Endothelial cell of umbilical vein (primary cell): ENCODE data around the gene EBF4. TPM values are rescaled to one million over a fixed set of nuclear protein-coding genes. Genes with fewer than 3 reads are reported as not detected.

Source experiments
- BruUV-seq: library from RNA; stranded (reverse); fragments of 400-500 nt; replicated peaks from 2 replicates; lab custom pipeline; 2021; lab: Mats Ljungman, UMichigan
- CTCF ChIA-PET: fragments of 300-600, 350-600 bp; sonication (Branson Sonifier 250); formaldehyde crosslinking; loops from one replicate; lab custom pipeline; 2021; ENCODE audit warnings: antibody characterized with exemption, inconsistent platforms; lab: Charles Lee
- POLR2A ChIA-PET: fragments of 300-600, 350-600 bp; sonication (Branson Sonifier 250); formaldehyde crosslinking; loops from one replicate; lab custom pipeline; 2021; ENCODE audit warnings: antibody characterized with exemption, inconsistent platforms; lab: Charles Lee
- DNase-seq: peaks from one replicate; pipeline ENCODE4 v3.0.0-alpha.2; 2011; ENCODE audit warnings: low read depth, low spot score
- FAIRE-seq: peaks from 2 replicates; lab custom pipeline; 2011; peaks lifted over from hg19 to GRCh38; lab: Jason Lieb, UNC
- H2AFZ ChIP-seq: 2 replicates; pipeline ENCODE4 v1.6.0; 2012; ENCODE audit warnings: low read depth, low read length, control low read depth, inconsistent platforms
- H3K27ac ChIP-seq: 2 replicates; pipeline ENCODE4 v1.5.1; 2011; ENCODE audit warnings: low read depth, mild to moderate bottlenecking, control low read depth, low read length, moderate library complexity; ENCODE audit not compliant: insufficient read depth
- H3K27me3 ChIP-seq, 2 experiments: 2 replicates each; pipeline versions ENCODE4 v1.6.0 to v1.6.1; 2011; ENCODE audit warnings: low read length in 2 of 2, mixed read lengths in 1 of 2; ENCODE audit not compliant: control insufficient read depth in 2 of 2, insufficient read depth in 2 of 2
- H3K36me3 ChIP-seq, 2 experiments: 2 replicates in 1 of 2; 3 replicates in 1 of 2; pipeline ENCODE4 v1.5.1; 2011; ENCODE audit warnings: low read length in 2 of 2, mild to moderate bottlenecking in 1 of 2, moderate library complexity in 1 of 2; ENCODE audit not compliant: control insufficient read depth in 2 of 2, insufficient read depth in 2 of 2; ENCODE audit errors: extremely low read depth in 1 of 2
- H3K4me1 ChIP-seq: 3 replicates; pipeline ENCODE4 v1.5.1; 2011; ENCODE audit warnings: mild to moderate bottlenecking, low read length; ENCODE audit not compliant: control insufficient read depth, insufficient read depth; ENCODE audit errors: extremely low read depth
- H3K4me2 ChIP-seq: 2 replicates; pipeline ENCODE4 v1.6.1; 2011; ENCODE audit warnings: low read length, control low read depth, mixed read lengths; ENCODE audit not compliant: insufficient read depth
- H3K4me3 ChIP-seq, 3 experiments: fragments of 200-600 bp in 1 of 3; sonication (generic), shearing (Covaris generic) in 1 of 3; replicated peaks in 1 of 3; 2 replicates each; pipeline ENCODE4 v1.5.1; 2011 to 2016; ENCODE audit warnings: control low read depth in 3 of 3, low read length in 3 of 3, mild to moderate bottlenecking in 2 of 3, inconsistent platforms in 1 of 3, low read depth in 1 of 3, moderate library complexity in 1 of 3; ENCODE audit not compliant: insufficient read depth in 1 of 3
- H3K79me2 ChIP-seq: 2 replicates; pipeline ENCODE4 v1.6.0; 2012; ENCODE audit warnings: low read length, inconsistent platforms; ENCODE audit not compliant: control insufficient read depth, insufficient read depth
- H3K9ac ChIP-seq: replicated peaks from 2 replicates; pipeline ENCODE3; 2011; ENCODE audit warnings: low read length, control low read depth; ENCODE audit not compliant: insufficient read depth; ENCODE audit errors: extremely low read depth
- H3K9me1 ChIP-seq: replicated peaks from 3 replicates; pipeline ENCODE4 v1.6.0; 2011; ENCODE audit warnings: mild to moderate bottlenecking, low read length; ENCODE audit not compliant: control insufficient read depth, insufficient read depth; ENCODE audit errors: extremely low read depth
- H3K9me3 ChIP-seq: replicated peaks from 2 replicates; pipeline ENCODE4 v1.5.1; 2012; ENCODE audit warnings: low read length, inconsistent platforms; ENCODE audit not compliant: control insufficient read depth, insufficient read depth
- H4K20me1 ChIP-seq: replicated peaks from 2 replicates; pipeline ENCODE3; 2011; ENCODE audit warnings: mild to moderate bottlenecking, low read length; ENCODE audit not compliant: control insufficient read depth, insufficient read depth; ENCODE audit errors: extremely low read depth
- CTCF ChIP-seq, 2 donors: IDR thresholded peaks; 1 replicate in 1 of 2; 2 replicates in 1 of 2; pipeline ENCODE4 v1.5.1; 2011; ENCODE audit warnings: low read length in 2 of 2, mild to moderate bottlenecking in 2 of 2, moderate library complexity in 2 of 2, control low read depth in 1 of 2, inconsistent platforms in 1 of 2, low read depth in 1 of 2; ENCODE audit not compliant: insufficient read depth in 1 of 2; ENCODE audit errors: extremely low read depth in 1 of 2
- EZH2 ChIP-seq: IDR thresholded peaks from 2 replicates; pipeline ENCODE4 v1.6.1; 2012; ENCODE audit warnings: borderline replicate concordance, low read depth, mild to moderate bottlenecking, moderate library complexity, low read length, inconsistent platforms; ENCODE audit not compliant: severe bottlenecking
- FOS ChIP-seq: IDR thresholded peaks from 2 replicates; pipeline ENCODE4 v1.6.1; 2011; ENCODE audit warnings: mild to moderate bottlenecking, low read length, moderate library complexity, borderline replicate concordance; ENCODE audit not compliant: insufficient read depth
- GATA2 ChIP-seq: IDR thresholded peaks from 2 replicates; pipeline ENCODE4 v1.7.0; 2011; ENCODE audit warnings: low read depth, mild to moderate bottlenecking, moderate library complexity, mixed read lengths, low read length; ENCODE audit not compliant: insufficient read length, insufficient read depth
- JUN ChIP-seq: IDR thresholded peaks from 2 replicates; pipeline ENCODE4 v1.6.1; 2011; ENCODE audit warnings: borderline replicate concordance, low read depth; ENCODE audit not compliant: insufficient read length, insufficient read depth
- MAX ChIP-seq: IDR thresholded peaks from 2 replicates; pipeline ENCODE4 v1.6.1; 2011; ENCODE audit not compliant: insufficient read depth, insufficient read length
- MYC ChIP-seq: IDR thresholded peaks from one replicate; pipeline ENCODE4 v1.6.1; 2011; ENCODE audit warnings: mild to moderate bottlenecking, low read depth, low read length
- POLR2A ChIP-seq: IDR thresholded peaks from 2 replicates; pipeline ENCODE4 v1.6.1; 2012; ENCODE audit warnings: low read depth, mild to moderate bottlenecking, control low read depth, low read length
- POLR2AphosphoS5 ChIP-seq: IDR thresholded peaks from 2 replicates; pipeline ENCODE4 v1.6.1; 2012; ENCODE audit warnings: low read depth, mild to moderate bottlenecking, control low read depth, low read length, moderate library complexity; ENCODE audit not compliant: insufficient read depth
- dilution Hi-C: fragments of 300-500 bp; cut with MboI; formaldehyde crosslinking; loops from one replicate; pipeline ENCODE4 v1.15.0; 2019; ENCODE audit warnings: low sequenced_read_pairs; ENCODE audit not compliant: extremely low pct_ligation_motif_present
- intact Hi-C: fragments of 100-400 bp; cut with micrococcal nuclease; formaldehyde crosslinking; loops from one replicate; pipeline ENCODE4 v1.10.0; 2022
- polyA plus RNA-seq, 4 experiments: library from polyadenylated mRNA; depleted of rRNA in 3 of 4; stranded (reverse) in 3 of 4; unstranded in 1 of 4; fragments of >200 nt; gene quantifications; 2 replicates each; pipeline versions ENCODE4 v1.2.1 to v1.2.3, GENCODE V29; 2011 to 2012; ENCODE audit warnings: missing spikeins in 1 of 4
- total RNA-seq: library from RNA; stranded (reverse); gene quantifications from 2 replicates; pipeline ENCODE4 v1.2.3, GENCODE V29; 2021

EBF4 gene
- total and polyA plus RNA-seq, 2 donors (not counting 3 experiments of a cell fraction or from before 2014, with no cell fraction given) = 2.7 to 3.4 TPM

DNA sequence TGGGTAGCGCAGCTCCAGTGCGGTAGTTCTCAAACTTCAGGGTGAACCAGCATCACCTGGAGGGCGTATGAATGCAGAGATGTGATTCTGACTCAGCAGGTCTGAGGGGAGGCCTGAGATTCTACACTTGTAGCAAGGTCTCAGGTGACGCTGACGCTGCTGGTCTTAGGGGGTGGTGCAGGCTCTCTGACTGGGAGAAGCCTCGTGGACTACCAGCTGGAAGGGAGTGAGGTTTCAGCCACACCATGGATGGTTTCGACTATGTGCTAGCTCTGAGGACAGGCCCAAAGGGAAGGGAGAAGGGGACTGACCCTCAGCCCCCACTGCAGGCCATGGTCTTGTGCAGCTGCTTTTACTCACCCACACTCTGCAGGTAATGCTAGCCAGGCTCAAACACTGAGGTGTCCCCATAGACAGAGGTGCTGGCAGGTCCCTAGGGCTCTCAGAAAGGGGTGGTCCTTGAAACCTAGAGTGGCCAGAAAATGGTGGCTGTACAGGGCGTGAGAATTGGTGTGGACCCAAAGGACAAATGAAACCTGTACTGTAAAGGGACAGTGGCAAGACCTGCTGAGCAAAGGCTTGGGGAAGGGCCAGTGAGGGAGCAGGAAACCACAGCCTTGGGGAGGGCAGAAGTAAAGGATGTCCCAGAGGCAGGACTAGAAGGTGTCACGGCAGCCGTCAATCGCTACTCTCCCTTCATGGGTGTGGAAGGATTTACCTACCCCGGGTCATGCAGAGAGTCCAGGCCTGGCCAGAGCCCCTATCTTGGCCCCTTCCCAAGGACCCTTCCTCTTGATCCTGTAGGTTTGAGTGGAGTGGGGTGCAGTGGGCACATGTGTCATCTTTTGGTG is 52.7 kb downstream of the EBF4 start:
- Histone ChIP-seq H3K27ac (no peak overlapping the region), H2AFZ (no peak overlapping the region), H3K4me3 (no peak overlapping the region), H3K4me2 (no peak overlapping the region), H3K9me1 (no peaks in the 10 kb centered on the region), H4K20me1 (no peaks in the 10 kb centered on the region), H3K79me2 (no peaks in the 10 kb centered on the region), H3K9ac (no peak overlapping the region), H3K27me3 (peaks cover 22 to 34% of the 10 kb centered on the region in 2 experiments), H3K36me3 (no peaks in the 10 kb centered on the region), H3K9me3 (no peaks in the 10 kb centered on the region), H3K4me1 (no peaks in the 10 kb centered on the region)
- TF ChIP-seq CTCF (IDR thresholded peaks at IDR 0.05; ENCODE audit: extremely low read depth in 1 of 2, insufficient read depth in 1 of 2, low read depth in 1 of 2, low read length in 2 of 2) (no peak), GATA2 (no peak), FOS (no peak), EZH2 (no peak), MAX (no peak), POLR2AphosphoS5 (no peak), JUN (no peak), MYC (no peak), POLR2A (no peak)
- dilution Hi-C loops (no loop called here), intact Hi-C loops (no loop called here)
- FAIRE-seq (no peak), DNase-seq (no peak)
- CTCF ChIA-PET = interaction anchor here (1.8 to 1.9 kb wide), 3 partner anchors 52 to 59 kb away, joined by 9 to 23 read pairs (median 15); partner anchors contain the start of gene EBF4
- POLR2A ChIA-PET = no interaction called here
- BruUV-seq = no TSS peak
